ENCODE data around the gene NRAP.

The NRAP gene

DNA sequence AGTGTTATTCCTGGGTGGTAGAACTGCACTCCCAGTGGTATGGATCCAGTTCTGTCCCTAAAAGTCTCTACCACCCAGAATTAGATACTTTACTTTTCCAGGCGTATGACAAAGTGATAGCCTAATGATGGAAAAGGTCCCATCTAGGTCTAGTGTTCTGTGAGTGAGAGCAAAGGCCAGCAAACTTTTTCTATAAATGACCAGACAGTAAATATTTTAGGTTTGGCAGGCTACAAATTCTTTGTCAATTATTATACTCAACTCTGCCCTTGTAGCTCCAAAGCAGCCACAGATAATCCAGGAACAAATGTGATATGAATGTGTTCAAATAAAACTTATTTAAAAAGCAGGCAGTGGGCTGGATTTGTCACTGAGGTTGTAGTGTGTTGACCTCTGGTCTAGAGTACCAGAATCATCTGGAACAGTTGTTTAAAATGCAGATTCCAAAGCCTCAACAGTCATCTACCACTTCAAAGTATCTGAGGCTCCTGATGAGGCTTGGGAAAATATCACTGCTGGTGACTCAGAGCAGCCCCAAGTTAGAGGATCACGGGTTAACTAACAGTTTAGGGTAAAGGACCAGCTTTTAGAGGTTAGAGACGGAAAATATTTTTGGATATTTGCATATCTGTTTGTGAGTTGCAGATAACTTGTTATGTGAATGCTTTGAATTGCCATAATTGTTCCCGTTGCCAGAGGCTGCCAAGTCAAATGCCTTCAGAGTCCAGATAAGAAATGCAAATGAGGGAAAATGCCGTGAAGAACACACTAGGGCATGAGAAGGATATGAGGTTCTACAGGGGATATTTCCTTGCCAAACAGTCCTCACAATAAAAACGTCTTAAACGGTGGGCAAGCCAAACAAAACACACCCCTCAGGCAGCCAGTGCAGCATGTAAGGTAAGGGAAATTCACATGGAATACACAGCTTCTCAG is 19.4 kb downstream of the NRAP start:
- no peak for DNase-seq (ENCODE audit: low read depth in 2 of 3, low spot score in 1 of 3)

DNA sequence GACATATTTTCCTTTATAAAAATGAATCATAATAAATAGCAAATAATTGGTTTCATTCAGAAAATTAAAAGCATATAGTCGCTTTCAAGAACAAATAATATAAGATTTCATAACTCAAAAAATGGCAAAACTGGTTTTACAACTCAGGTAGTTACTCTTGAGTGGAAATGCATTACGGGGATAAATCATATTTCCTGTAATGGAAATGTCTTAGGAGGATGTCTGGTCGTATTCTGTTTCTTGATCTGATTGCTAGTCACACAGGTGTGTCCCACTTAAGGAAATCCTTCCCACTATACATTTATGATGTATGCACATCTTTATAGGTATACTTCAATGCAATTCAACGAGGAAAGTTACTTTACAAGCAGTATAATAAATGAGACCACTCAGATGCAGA is 20.7 kb downstream of the NRAP start:
- no peak for DNase-seq (ENCODE audit: low read depth in 2 of 3, low spot score in 1 of 3)

DNA sequence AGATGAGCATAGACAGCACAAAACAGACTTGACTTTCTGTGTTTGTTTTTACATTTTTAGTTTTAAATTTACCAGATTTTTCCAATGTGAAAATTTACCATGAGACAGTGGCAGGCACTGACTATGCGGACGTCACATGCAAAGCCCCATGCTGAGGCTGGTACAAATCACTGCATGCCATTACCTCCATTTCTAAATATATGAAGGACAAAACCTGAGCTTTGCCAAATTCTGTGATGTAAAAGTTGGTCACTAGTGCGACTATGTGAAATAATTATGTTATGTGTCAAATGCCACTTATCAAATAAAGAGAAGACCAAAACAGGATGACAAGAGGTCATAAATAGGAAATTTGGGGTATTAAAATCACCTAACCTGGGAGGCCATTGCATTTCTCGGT is 22.1 kb downstream of the NRAP start:
- no peak for DNase-seq (ENCODE audit: low read depth in 2 of 3, low spot score in 1 of 3)

DNA sequence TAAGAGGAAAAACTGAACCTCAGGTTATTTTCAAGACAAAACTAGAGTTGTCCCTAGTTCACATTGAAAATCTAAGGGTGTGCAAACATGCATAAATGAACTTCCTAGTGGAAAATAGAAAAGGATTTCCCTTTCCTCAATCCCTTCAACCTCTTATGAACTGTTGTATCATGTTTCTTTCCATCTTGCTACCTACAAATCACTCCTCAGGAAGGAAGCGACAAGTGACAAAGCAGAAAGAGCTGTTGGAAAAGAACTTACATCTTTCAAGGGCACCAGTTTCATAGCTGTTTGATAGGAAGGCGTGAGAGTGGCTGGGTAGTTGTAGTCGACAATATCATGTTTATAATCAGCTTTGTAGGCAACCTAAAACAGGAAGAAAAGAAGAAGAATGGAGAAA is 23.9 kb downstream of the NRAP start:
- DNase-seq (ENCODE audit: low read depth in 2 of 3, low spot score in 1 of 3) = no peak

DNA sequence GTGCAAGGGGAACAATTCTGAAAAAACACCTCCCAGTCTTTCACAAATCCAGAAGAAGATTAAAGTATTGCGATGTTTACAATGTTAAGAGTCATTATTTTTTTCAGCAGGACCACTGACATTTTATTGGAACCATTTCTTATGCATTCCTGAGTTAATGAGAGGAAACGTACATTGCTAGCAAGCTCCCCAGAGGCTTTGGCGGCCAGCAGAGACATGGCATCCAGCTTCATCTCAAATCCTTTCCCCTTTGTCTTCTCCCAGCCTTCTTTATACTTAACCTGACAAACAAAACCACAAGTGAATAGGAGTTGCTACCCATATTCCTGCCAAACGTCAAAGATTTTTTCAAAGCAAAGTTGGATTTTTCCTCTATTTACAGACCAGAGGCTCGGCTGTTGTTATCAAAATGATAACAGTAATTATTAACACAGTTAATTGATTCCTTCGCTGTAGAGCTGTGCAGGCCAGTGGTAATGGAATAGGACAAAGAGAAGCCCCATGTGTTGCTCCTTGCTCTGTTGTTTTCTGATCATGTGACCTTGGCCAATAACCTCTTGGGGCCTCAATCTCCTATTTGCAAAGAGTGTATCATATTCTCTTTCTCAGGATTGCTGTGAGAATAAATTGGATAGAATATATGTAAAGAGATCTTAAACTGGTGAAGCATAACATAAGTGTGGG is 32.0 kb downstream of the NRAP start:
- DNase-seq (ENCODE audit: low read depth in 2 of 3, low spot score in 1 of 3) = no peak

DNA sequence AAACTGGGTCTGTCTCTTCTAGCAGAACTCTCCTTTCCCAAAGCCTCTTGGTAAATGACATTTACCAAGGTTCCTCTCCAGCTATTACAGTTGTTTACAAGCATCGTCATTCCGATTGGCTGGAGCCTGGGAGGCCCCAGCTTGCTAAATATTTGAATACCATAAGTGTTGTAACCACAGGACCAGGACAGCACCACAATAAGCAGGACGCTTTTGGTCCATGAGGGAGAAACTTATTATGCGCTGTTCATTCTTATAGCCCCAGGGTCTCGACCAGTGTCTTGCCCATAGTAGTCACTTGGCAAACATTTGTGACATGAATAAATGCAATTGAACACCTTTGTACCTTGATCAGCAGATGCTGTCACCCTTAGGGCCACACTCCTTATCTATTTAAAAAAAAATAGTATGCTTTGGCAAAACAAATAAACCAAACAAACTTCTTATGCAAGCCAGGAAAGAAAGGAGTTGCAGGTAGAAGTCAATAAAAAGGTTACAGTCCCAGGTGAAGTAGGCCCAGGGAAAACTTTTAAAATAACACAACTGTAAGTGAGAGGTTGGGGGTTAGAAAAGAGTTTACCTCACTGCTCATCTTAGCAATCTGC is 32.8 kb downstream of the NRAP start:
- no peak for DNase-seq (ENCODE audit: low read depth in 2 of 3, low spot score in 1 of 3)

DNA sequence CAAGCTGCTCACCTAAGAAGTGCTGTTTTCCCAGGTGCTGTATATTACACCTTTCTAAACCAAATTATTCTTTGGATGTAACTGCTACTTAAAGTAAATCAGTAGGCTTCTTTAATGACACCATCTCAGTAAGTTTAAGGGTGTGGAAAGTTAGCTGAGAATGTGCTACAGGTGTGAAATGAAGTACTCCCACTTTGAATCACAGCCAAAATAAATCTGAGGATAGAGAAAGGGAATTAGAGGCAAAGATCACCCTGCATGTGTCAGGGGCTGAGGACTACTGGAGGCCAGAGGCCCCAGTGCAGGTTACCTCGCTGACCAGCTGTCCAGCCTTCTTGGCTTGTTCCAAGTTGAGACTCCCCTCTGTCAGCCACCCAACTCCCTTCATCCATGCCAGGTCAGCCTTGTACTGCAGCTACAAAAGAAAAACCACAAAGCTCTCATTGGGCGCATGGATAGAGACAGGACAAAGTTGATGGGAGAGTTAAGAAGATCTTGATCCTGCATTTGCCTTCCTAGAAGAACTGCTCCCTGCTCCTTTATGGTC is 35.2 kb downstream of the NRAP start:
- no peak for DNase-seq (ENCODE audit: low read depth in 2 of 3, low spot score in 1 of 3)

DNA sequence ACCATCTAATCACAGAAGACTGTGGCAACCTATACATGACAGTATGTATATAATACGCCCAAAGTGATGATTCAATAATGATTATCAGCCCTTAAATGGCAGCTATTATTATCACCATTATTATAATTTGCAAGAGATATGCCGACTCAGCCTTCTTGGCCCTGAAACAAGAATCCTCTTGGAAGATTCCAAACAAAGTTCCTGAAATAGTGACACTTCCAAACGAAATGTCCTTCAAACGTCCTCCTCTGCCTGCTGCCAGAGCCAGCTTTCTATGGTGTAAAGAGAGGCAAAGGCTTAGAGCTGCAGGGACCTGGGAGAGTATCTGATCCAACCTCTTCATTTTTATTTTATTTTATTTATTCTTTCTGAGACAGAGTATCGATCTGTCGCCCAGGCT is 36.0 kb downstream of the NRAP start:
- no peak for DNase-seq (ENCODE audit: low read depth in 2 of 3, low spot score in 1 of 3)

DNA sequence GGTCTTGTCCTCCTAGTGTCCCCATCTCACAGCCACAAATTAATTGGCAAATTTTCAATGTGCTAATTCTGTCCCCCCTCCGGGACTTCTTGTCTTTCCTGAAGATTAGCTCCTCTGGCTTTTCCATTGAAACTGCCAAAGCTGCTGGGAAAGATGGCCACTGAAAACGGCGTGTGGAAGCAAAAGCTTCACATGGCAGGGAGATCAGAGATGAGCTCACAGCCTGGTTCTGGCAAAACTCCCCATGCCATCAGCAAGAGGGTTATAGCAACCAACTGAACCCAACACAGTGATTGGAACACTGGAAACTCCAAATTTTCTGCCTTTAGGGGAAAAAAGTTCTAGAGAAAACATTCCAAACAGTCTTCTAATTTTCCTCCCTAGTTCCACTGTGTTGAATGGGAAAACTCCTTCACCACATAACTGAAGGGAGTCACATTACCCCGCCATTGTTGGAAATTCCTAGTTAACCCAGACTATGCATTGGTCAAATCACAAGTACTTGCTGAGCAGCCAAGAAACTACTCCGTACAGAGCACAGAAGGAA is 37.0 kb downstream of the NRAP start:
- DNase-seq (ENCODE audit: low read depth in 2 of 3, low spot score in 1 of 3) = no peak

DNA sequence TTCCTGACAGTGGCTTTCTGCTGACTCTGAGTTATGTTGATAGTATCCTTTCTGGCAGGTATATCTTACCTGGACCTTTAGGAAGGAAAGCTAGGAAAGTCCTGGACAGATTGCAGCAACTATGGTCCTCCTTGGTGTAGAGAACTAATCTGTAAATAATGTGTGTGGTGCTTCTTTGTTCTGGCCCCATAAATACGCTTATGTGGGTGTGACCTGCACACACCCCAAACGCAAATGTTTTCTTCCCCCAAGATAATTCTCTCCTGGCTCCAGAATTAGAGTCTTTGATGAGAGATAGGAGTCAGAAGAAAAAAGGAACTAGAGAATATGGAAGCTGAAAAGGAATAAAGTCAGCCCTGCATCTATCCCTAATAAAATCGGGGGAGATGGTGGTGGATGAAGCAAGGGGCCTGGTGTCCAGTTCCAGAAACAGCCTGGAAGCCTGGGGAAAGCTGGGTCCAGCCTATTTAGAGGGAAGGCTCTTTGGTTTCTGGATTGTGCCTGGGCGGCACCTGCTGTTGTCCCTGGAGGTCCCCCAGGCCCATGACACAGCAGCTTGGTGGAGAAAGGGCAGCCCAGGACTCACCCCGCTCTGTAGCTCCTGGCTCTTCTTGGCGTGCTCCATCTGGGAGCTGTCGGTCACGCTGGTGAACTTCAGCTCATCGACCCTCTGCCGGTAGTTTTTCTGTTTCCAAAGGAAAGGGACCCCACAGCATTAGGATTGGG is 38.2 kb downstream of the NRAP start:
- DNase-seq (ENCODE audit: low read depth in 2 of 3, low spot score in 1 of 3) = no peak

DNA sequence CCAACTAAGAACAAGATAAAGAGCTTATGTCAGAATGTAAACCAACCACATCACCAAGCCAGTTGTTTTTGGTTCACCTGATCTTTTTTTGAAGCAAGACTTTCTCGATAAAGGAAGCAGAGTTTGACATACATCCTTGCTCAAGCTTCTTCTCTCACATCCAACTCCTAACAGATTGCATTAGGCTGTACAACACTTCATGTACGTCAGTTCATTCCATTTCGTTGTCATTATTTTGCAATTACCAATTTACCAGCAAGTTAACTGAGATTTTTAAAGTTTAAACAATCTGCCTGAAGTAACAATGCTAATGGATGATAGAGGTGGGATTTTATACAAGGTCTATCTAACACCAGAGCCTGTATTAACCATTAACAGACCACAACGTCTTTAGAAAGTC is 41.0 kb downstream of the NRAP start:
- no peak for DNase-seq (ENCODE audit: low read depth in 2 of 3, low spot score in 1 of 3)

DNA sequence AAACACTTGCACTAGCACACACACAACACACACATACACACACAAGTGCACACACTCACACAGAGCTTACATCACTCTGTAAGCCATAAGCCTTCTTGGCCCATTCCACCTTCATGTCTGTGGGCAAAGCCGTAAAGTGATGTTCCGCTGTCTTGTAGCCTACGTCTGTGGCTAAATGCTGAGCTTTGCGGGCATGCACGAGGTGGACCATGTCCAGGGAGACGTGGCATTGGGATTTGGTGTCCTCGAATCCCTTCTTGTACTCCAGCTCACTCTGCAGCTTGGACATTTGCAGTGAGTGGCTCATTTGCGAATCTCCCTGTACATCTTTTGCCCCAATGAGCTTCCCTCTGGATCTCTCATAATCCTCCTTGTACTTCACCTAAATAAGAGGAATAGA is 42.0 kb downstream of the NRAP start:
- DNase-seq (ENCODE audit: low read depth in 2 of 3, low spot score in 1 of 3) = no peak

DNA sequence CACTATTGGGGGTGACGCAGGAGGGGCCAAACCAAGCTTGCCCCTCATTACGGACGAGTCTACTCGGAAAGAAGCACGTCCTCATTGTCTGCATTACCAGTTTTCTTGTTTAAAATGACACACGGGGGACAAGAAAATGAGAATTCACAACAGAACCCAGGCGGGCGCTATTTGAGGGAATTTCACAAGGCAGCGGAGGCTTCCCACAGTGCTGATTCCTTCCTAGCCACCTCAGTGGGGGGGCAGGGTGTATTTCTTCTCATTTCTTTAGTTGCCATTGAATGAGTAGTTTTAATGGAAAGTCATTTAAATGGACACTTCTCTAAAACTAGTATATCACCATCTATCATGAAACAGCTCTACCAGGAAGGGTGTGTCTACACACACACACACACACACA is 42.9 kb downstream of the NRAP start:
- no peak for DNase-seq (ENCODE audit: low read depth in 2 of 3, low spot score in 1 of 3)

DNA sequence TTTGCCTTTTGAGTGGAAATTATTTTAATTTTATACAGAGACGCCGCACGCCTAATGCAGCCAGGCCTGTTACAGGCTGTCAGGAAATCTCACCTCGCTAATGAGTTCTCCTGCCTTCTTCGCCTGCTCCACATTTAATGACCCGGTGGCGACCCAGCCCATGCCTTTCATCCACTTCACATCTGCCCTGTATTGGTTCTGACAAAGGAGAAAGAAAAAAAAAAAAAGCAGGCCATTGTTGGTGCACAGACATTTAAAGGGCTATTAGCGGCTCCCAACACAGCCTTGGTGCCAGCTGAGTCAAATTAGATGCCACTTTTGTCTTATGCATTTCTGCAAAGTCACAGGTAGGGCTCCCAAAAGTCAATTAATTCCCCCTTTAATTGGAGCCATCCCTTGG is 43.3 kb downstream of the NRAP start:
- DNase-seq (ENCODE audit: low read depth in 2 of 3, low spot score in 1 of 3) = no peak

DNA sequence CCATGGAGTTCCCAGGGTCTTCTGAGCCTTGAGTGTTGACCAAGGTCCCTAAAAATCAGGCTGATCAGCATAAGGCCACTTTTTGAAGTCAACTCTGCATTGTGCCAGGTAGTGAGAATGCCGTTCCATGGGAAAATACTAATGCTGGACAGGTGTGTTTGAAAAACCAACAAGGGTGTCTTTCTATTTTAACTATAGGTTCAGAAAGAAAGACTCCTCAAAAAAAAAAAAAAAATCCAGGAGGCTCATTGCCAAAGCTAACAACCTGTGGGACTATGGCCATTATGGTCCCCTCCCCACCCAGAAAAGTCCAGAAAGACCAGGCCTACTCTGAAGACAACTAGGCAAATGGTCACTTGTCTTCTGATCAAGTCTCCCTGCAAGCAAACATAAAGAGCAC is 44.4 kb downstream of the NRAP start:
- no peak for DNase-seq (ENCODE audit: low read depth in 2 of 3, low spot score in 1 of 3)

DNA sequence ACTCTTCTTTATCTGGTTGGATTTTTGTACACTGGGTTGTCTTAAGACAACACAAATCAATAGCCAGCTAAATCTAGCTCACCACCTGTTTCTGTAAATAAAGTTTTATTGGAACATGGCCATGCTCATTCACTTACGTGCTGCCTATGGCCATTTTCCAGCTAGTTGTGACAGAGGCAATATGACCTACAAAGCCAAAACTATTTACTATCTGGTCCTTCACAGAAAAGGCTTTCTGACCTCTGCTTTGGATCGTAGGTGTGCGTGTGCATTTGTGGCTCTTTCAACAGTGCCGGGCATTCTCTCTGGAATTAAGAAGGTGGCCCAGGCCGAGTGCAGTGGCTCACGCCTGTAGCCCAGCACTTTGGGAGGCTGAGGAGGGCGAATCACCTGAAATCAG is 45.5 kb downstream of the NRAP start:
- DNase-seq (ENCODE audit: low read depth in 2 of 3, low spot score in 1 of 3) = no peak

DNA sequence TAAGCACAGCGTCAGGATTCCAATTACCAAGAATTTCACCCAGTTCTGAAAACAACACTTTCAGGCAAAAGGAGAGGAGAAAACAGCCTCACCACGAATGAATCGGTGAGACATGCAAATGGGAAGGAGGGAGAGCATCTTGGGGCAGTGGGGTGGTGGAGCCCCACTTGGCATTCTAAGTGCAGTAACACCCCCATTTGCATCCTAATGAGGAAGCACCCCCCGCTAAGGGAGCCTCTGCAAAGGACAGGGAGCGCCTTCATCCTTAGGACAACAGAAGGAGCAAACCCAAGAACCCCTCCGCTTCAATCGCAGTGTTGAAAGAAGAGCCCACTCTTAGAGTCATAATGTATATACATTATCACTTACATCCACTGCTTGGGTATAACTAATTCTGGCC is 46.8 kb downstream of the NRAP start:
- DNase-seq (ENCODE audit: low read depth in 2 of 3, low spot score in 1 of 3) = no peak

DNA sequence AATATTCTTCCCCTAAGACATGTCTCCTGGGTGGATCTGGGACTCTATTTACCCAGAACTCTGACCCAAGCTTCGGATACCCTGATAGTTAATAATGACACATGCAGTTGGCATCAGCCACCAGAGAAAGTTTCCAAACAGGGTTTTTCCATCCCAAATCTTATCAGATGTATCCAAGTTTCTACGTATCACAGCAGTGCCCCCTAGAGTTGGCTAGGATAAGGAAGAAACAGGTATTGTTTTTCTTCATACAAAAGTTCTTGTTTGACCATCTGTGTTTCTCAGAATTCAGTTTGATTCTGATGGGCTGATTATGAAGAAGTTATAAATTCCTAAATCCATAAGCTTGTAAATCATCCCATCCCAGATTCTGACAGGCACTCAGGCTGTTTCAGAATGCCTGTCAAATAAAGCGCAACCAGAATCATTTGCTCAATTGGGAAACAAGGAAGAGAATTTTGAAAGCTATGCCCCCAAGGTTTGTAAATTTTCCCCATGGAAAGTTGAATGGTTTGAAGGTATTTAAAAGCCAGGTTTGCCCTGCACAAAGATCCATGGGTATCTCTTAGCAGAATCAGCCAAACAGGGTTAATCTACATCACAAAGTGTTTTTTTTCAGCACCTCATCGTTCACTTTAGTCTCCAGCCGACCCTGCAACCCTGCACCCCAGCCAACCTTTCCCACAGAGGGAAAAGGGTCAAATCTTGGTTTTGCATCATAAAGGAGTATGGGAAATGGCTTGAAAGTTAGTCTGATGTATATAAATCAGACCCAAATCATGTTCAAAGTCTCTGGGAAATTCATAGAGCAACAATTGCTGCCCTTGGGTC is 47.4 kb downstream of the NRAP start:
- DNase-seq (ENCODE audit: low read depth in 2 of 3, low spot score in 1 of 3) = no peak

DNA sequence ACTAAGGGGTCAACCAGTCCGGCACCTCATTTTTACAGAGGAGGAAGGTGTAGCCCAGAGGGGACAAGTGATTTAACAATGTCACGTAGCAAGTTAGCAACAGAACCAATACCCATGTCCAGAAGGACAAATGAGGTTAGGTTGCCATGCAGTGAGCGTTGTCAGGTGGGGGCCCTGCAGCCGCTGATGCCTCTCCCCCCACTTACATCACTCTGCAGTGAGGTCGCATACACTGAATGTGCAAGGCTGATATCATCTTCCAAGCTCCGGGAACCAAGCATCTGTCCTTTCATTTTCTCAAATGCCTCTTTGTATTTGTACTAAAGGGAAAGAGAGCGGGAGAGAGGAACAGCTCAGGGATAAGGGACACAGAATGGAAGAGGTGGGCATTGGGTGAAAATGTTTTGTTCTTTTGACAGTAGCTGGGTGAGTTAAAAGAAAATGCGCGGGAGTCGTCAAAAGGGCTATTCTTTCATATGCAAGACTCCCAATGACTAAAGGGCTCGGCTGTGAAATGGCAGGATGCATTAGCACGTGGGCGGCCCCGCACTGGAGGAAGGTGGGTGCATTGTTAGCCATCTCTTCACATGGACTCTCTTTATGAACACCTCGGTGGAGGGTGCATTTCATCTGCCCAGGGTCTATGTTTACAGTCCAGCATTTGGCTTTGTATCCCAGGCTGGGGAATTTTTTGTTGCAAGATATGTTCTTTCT is 49.7 kb downstream of the NRAP start:
- DNase-seq (ENCODE audit: low read depth in 2 of 3, low spot score in 1 of 3) = no peak

DNA sequence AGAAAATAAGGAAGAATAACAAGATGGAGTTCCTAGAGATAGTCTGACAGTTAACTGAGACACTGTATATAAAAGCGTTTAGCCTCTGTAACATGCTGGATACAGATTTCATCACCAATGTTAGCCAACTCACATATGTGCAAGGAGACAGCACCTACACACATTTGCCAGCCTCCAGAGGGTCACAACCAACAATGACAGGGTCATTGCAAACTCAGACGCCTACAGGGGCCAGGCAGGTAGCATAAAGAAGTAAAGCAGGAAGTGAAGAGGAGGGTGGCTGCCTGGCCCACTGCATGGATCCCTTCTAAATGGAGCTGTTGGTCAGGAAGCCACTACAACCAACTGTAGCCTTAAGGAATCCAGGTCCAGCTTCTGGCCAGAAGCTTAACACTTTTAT is 50.4 kb downstream of the NRAP start:
- no peak for DNase-seq (ENCODE audit: low read depth in 2 of 3, low spot score in 1 of 3)

All from stimulated activated CD4-positive, alpha-beta T cell treated with anti-CD3 and anti-CD28 coated beads, Interleukin-12 subunit alpha, Interleukin-12 subunit beta, amount 100 ng/mL, for 48 hours (primary cell).